ENCODE results near the gene ITCH. TPM values are rescaled to one million over a fixed set of nuclear protein-coding genes. Genes with fewer than 3 reads are reported as not detected.

Gene ITCH
- total and polyA plus RNA-seq, 9 of the 15 experiments (the other 6 are each of a cell fraction or from before 2014, with no cell fraction given), result 7.5 to 53.0 (median 22.9) TPM

DNA sequence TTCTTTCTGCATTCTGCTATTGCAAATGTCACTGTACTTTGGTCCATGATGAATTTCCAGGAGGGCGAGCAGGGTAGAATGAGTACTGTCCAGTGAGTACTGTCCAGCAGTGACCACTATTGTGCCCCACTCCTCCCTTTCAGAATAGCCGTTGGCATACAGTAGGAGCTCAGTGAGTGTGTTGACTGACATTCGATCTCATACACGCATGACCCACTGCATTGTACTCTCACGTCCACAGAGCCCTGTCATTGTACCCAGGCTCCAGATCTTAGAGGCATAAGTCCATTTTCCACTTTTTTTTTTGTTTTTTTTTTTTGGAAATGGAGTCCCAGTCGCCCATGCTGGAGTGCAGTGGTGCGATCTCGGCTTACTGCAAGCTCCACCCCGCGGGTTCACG lies 161.4 kb downstream of the ITCH start:
- no peak overlapping the region for H3K27ac ChIP-seq (ENCODE audit: extremely low read depth, low read depth, low read length)
- H3K4me1 ChIP-seq (replicated peaks in 1 of 2; ENCODE audit: control insufficient read depth in 2 of 2, insufficient read depth in 2 of 2, low read length in 2 of 2), result peaks cover 15 to 17% of the 10 kb centered on the region in 2 experiments
- no peak for TF ChIP-seq NFATC3 (IDR thresholded peaks at IDR 0.05)
- TF ChIP-seq SAP30 (IDR thresholded peaks at IDR 0.05; ENCODE audit: borderline replicate concordance, insufficient read depth, low read depth, low read length, poor library complexity, severe bottlenecking), result no peak
- no peak for TF ChIP-seq CCNT2 (IDR thresholded peaks at IDR 0.05; ENCODE audit: borderline replicate concordance, extremely low read depth, insufficient read length, low read depth, low read length)
- TF ChIP-seq, protein P1, sequence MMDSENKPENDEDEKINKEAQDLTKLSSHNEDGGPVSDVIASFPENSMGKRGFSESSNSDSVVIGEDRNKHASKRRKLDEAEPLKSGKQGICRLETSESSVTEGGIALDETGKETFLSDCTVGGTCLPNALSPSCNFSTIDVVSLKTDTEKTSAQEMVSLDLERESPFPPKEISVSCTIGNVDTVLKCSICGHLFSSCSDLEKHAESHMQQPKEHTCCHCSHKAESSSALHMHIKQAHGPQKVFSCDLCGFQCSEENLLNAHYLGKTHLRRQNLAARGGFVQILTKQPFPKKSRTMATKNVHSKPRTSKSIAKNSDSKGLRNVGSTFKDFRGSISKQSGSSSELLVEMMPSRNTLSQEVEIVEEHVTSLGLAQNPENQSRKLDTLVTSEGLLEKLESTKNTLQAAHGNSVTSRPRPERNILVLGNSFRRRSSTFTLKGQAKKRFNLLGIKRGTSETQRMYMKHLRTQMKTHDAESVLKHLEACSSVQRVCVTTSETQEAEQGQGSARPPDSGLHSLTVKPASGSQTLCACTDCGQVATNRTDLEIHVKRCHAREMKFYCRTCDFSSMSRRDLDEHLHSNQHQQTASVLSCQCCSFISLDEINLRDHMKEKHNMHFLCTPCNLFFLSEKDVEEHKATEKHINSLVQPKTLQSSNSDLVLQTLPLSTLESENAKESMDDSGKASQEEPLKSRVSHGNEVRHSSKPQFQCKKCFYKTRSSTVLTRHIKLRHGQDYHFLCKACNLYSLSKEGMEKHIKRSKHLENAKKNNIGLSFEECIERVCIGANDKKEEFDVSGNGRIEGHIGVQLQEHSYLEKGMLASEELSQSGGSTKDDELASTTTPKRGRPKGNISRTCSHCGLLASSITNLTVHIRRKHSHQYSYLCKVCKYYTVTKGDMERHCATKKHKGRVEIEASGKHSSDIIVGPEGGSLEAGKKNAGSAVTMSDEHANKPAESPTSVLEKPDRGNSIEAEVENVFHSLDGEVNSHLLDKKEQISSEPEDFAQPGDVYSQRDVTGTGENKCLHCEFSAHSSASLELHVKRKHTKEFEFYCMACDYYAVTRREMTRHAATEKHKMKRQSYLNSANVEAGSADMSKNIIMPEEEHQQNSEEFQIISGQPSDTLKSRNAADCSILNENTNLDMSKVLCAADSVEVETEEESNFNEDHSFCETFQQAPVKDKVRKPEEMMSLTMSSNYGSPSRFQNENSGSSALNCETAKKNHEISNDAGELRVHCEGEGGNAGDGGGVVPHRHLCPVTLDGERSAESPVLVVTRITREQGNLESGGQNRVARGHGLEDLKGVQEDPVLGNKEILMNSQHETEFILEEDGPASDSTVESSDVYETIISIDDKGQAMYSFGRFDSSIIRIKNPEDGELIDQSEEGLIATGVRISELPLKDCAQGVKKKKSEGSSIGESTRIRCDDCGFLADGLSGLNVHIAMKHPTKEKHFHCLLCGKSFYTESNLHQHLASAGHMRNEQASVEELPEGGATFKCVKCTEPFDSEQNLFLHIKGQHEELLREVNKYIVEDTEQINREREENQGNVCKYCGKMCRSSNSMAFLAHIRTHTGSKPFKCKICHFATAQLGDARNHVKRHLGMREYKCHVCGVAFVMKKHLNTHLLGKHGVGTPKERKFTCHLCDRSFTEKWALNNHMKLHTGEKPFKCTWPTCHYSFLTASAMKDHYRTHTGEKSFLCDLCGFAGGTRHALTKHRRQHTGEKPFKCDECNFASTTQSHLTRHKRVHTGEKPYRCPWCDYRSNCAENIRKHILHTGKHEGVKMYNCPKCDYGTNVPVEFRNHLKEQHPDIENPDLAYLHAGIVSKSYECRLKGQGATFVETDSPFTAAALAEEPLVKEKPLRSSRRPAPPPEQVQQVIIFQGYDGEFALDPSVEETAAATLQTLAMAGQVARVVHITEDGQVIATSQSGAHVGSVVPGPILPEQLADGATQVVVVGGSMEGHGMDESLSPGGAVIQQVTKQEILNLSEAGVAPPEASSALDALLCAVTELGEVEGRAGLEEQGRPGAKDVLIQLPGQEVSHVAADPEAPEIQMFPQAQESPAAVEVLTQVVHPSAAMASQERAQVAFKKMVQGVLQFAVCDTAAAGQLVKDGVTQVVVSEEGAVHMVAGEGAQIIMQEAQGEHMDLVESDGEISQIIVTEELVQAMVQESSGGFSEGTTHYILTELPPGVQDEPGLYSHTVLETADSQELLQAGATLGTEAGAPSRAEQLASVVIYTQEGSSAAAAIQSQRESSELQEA (IDR thresholded peaks at IDR 0.05; ENCODE audit: low read depth), result no peak
- no peak for TF ChIP-seq NCOA2 (IDR thresholded peaks at IDR 0.05; ENCODE audit: partially characterized antibody in 2 of 2)
- no peak for TF ChIP-seq ZNF830 (CRISPR knock-in tag; IDR thresholded peaks at IDR 0.05)
- TF ChIP-seq ZNF668 (CRISPR knock-in tag; IDR thresholded peaks at IDR 0.05), result no peak
- TF ChIP-seq ZNF584 (CRISPR knock-in tag; IDR thresholded peaks at IDR 0.05; ENCODE audit: low read depth), result no peak
- no peak for TF ChIP-seq ZNF143 (CRISPR knock-in tag; IDR thresholded peaks at IDR 0.05)
- no peak for TF ChIP-seq DMBX1 (CRISPR knock-in tag; IDR thresholded peaks at IDR 0.05; ENCODE audit: borderline replicate concordance)
- TF ChIP-seq, protein P2, sequence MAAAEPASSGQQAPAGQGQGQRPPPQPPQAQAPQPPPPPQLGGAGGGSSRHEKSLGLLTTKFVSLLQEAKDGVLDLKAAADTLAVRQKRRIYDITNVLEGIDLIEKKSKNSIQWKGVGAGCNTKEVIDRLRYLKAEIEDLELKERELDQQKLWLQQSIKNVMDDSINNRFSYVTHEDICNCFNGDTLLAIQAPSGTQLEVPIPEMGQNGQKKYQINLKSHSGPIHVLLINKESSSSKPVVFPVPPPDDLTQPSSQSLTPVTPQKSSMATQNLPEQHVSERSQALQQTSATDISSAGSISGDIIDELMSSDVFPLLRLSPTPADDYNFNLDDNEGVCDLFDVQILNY (CRISPR knock-in tag; IDR thresholded peaks at IDR 0.05), result no peak
- TF ChIP-seq HDAC1 (IDR thresholded peaks at IDR 0.05), result no peak

More for the DNA sequence above, 161.4 kb downstream of the ITCH start:
- no peaks in the 10 kb centered on the region for H3K9me3 ChIP-seq (replicated peaks; ENCODE audit: control insufficient read depth, insufficient read depth, low read depth, low read length)
- no peak overlapping the region for H3K4me2 ChIP-seq (ENCODE audit: insufficient read depth, low read length)
- peaks cover 58% of the 10 kb centered on the region for H3K79me2 ChIP-seq (ENCODE audit: control insufficient read depth, insufficient read depth, low read length)
- in situ Hi-C loops (cut with MboI) (loop anchor here (10.0 kb wide), 1 partner anchor 330 kb away; no protein-coding TSS in a partner anchor), intact Hi-C loops (cut with micrococcal nuclease) (no loop called here)
- no TSS peak for BruUV-seq (replicated peaks)
- H3K27me3 ChIP-seq (ENCODE audit: control insufficient read depth in 2 of 2, insufficient read depth in 2 of 2, low read length in 2 of 2), result no peaks in the 10 kb centered on the region
- POLR2A ChIA-PET, result interaction anchor here (1.0 to 1.1 kb wide), 2 partner anchors 9 to 18 kb away, joined by 3 to 4 read pairs; no protein-coding TSS in a partner anchor
- ATAC-seq, result no peak
- CTCF ChIA-PET (ENCODE audit: low intra/inter-chr PET ratio), result interaction anchor here (3.9 kb wide), 1 partner anchor 212 kb away, joined by 33 read pairs; no protein-coding TSS in a partner anchor
- FAIRE-seq, result no peak
- H4K20me1 ChIP-seq (replicated peaks; ENCODE audit: control insufficient read depth, insufficient read depth, low read length), result peaks cover 20% of the 10 kb centered on the region
- 96% methylated on average over 8 of the region's 11 CpGs for WGBS (ENCODE audit: insufficient coverage, low coverage, missing lambda C conversion rate)
- no peak overlapping the region for H2AFZ ChIP-seq (ENCODE audit: low read depth, low read length)
- DNase-seq (ENCODE audit: extremely low read depth in 1 of 4, low spot score in 3 of 4), result no peak
- no peak overlapping the region for H3K9ac ChIP-seq (ENCODE audit: insufficient read depth in 1 of 2, low read depth in 2 of 2, low read length in 2 of 2)
- peaks cover 65% of the 10 kb centered on the region for H3K36me3 ChIP-seq (ENCODE audit: control insufficient read depth, insufficient read depth, low read length)
- no peaks in the 10 kb centered on the region for H3K9me1 ChIP-seq (ENCODE audit: control insufficient read depth, insufficient read depth, low read length)
- H3K4me3 ChIP-seq, result no peak overlapping the region
